ENCODE measurements around the gene SH3D19. TPM values are rescaled to one million over a fixed set of nuclear protein-coding genes. Genes with fewer than 3 reads are reported as not detected.

The SH3D19 gene
- total RNA-seq, 2 donors from 2014 or later, result 94.8 to 143 TPM

DNA sequence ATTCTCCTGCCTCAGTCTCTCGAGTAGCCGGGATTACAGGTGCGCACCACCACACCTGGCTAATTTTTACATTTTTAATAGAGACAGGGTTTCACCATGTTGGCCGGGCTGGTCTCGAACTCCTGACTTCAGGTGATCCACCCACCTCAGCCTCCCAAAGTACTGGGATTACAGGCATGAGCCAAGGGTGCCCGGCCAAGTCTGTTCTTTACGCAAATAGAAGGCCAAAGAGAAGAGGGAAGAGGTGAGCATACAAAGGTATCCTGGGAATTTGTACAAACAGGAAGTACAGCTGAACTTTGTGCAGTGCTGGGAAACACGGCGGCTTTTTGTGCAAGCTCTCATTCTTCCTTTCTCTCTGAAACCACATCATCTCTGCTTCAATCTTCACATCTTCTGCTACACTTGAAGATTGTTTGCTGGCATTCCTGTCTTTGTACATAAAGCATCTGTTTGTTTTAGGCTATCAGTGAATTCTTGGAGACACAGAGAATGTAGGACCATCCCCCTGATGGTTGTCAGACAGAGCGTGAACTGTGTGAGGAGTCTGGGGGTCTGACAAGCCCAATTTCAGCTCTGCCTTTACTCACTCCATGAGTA, 120.4 kb downstream of the SH3D19 start:
- DNase-seq (ENCODE audit: low spot score) (no peak), ATAC-seq (ENCODE audit: insufficient number of reproducible peaks, low FRiP score, low read depth) (no peak)
- no peaks in the 10 kb centered on the region for H3K36me3 ChIP-seq
- TF ChIP-seq, protein P1, sequence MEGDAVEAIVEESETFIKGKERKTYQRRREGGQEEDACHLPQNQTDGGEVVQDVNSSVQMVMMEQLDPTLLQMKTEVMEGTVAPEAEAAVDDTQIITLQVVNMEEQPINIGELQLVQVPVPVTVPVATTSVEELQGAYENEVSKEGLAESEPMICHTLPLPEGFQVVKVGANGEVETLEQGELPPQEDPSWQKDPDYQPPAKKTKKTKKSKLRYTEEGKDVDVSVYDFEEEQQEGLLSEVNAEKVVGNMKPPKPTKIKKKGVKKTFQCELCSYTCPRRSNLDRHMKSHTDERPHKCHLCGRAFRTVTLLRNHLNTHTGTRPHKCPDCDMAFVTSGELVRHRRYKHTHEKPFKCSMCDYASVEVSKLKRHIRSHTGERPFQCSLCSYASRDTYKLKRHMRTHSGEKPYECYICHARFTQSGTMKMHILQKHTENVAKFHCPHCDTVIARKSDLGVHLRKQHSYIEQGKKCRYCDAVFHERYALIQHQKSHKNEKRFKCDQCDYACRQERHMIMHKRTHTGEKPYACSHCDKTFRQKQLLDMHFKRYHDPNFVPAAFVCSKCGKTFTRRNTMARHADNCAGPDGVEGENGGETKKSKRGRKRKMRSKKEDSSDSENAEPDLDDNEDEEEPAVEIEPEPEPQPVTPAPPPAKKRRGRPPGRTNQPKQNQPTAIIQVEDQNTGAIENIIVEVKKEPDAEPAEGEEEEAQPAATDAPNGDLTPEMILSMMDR (IDR thresholded peaks at IDR 0.05), result no peak
- H3K27me3 ChIP-seq (replicated peaks; ENCODE audit: insufficient read depth), result no peaks in the 10 kb centered on the region
- peaks cover 18 to 26% of the 10 kb centered on the region in 2 donors for H3K4me1 ChIP-seq (ENCODE audit: control insufficient read depth in 1 of 2, low read depth in 2 of 2)
- H3K4me3 ChIP-seq, result no peak overlapping the region
- no peak overlapping the region for H3K27ac ChIP-seq
- H3K9me3 ChIP-seq, result no peaks in the 10 kb centered on the region

DNA sequence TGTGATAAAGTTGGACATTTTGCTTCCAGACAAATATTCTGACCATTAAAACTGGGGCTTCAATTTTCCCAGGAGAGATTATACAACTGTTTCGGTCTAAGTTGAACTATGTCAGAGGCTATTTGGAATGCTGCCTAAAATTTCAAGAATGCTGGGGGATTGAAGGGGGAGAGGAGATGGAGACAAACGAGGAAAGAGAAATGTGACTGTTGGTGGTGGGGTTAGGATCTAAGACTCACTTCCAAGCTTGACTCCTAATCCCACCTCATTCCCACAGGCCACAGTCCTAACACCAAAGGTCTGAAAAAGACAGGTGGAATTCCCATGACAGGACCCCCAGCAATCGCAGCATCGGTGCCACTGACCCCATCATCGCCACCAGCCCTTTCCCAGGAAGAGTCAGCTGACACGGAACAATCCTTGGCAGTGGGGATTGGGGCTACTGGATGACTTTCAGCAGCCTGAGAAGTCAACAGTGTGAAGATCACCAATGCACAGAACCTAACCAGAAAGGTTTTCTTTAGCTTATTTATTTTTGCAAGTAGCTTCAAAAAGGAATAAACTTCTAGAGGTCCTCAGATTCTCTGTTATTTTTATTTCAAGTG, 122.5 kb downstream of the SH3D19 start:
- no peak for ATAC-seq (ENCODE audit: insufficient number of reproducible peaks, low FRiP score, low read depth)
- H3K9me3 ChIP-seq, result no peaks in the 10 kb centered on the region
- no peaks in the 10 kb centered on the region for H3K36me3 ChIP-seq
- H3K27me3 ChIP-seq (replicated peaks; ENCODE audit: insufficient read depth), result no peaks in the 10 kb centered on the region
- no peak for DNase-seq (ENCODE audit: low spot score)
- no peak overlapping the region for H3K4me3 ChIP-seq
- peaks cover 24 to 36% of the 10 kb centered on the region in 2 donors for H3K4me1 ChIP-seq (ENCODE audit: control insufficient read depth in 1 of 2, low read depth in 2 of 2)
- peak overlapping the region in 1 of 2 donors; percentile 20 for H3K27ac ChIP-seq
- TF ChIP-seq, protein P1 (IDR thresholded peaks at IDR 0.05), result no peak

DNA sequence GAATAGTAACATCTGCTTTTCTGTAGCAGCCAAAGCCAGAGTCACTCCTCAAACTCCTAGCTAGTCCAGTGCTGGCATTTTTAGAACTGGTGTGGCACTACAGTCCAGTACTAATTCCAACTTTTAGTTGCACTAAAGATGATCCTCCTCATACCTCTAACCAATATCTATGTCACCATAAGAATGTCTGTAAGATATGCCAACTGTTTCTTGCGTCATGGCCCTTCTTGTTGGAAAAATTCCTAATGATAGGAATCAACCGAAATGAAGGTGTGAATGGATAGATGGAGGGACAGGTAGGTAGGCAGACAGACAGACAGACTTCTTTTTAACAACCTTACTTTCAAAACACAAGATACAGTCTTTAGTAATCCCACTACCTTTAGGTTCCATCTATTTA, 123.0 kb downstream of the SH3D19 start:
- no peak for DNase-seq (ENCODE audit: low spot score)
- TF ChIP-seq, protein P1 (IDR thresholded peaks at IDR 0.05), result no peak
- Histone ChIP-seq H3K4me3 (no peak overlapping the region), H3K27ac (peak overlapping the region in 1 of 2 donors; percentile 20), H3K36me3 (no peaks in the 10 kb centered on the region), H3K27me3 (replicated peaks; ENCODE audit: insufficient read depth) (no peaks in the 10 kb centered on the region), H3K9me3 (no peaks in the 10 kb centered on the region), H3K4me1 (ENCODE audit: control insufficient read depth in 1 of 2, low read depth in 2 of 2) (peaks cover 24 to 36% of the 10 kb centered on the region in 2 donors)
- no peak for ATAC-seq (ENCODE audit: insufficient number of reproducible peaks, low FRiP score, low read depth)

DNA sequence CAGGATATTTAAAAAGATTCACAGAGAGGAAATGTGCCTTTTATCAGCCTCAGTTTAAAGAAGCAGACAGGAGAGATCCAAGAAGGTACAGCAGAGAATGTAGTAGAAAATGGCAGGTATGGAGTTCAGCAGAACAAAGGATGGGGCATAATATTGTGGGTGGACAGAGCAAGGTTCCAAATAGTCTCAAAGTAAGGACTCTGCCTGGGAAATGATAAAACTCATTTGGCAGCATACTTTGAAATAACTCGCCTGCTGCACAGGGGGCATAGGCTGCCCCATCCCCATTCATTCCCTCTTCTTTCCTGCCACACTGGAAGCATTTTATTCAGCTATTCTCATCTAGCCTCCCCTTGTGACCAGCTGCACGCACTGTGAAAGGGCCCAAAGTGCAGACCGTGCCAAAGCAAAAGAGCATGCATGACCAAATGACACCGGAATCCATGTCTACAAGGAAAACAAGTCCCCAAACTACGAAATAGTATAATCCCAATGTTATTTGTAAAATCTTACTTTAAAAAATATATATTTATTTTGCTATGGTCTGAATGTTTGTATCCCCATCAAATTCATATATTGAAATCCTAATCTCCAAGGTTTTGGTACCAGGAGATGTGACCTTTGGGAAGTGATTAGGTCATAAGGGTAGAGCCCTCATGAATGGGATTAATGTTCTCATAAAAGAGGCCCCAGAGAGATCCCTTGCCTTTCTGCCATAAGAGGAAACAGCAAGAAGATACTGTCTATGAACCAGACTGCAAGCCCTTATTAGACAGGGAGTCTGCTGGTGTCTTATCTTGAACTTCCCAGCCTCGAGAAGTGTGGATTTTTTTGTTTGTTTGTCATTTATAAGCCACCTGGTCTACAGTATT, 125.8 kb downstream of the SH3D19 start:
- Histone ChIP-seq H3K27me3 (replicated peaks; ENCODE audit: insufficient read depth) (no peaks in the 10 kb centered on the region), H3K27ac (no peak overlapping the region), H3K36me3 (no peaks in the 10 kb centered on the region), H3K4me1 (ENCODE audit: control insufficient read depth in 1 of 2, low read depth in 2 of 2) (peaks cover 23 to 34% of the 10 kb centered on the region in 2 donors), H3K4me3 (no peak overlapping the region), H3K9me3 (no peaks in the 10 kb centered on the region)
- DNase-seq (ENCODE audit: low spot score) (no peak), ATAC-seq (ENCODE audit: insufficient number of reproducible peaks, low FRiP score, low read depth) (no peak)
- TF ChIP-seq, protein P1 (IDR thresholded peaks at IDR 0.05), result no peak

DNA sequence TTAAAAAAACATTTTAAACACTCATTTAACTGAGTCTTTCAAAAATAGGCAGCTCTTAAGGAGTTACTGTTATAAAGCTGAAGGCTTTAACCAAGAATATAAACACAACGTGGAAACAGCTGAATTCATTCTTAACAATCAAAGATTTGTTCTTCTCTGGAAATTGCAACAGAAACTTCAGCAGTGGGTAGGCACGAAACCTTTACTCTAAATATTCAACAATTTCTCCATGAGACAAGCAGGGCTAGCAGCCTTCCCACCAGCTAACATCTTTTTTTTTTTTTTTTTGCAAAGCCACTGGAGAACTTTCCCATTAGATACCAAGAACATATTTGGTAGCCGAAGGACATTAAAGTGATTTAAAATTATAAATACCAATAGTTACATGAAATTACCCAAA, 126.7 kb downstream of the SH3D19 start:
- no peaks in the 10 kb centered on the region for H3K9me3 ChIP-seq
- no peak for ATAC-seq (ENCODE audit: insufficient number of reproducible peaks, low FRiP score, low read depth)

More for the DNA sequence above, 126.7 kb downstream of the SH3D19 start:
- DNase-seq (ENCODE audit: low spot score), result no peak
- TF ChIP-seq, protein P1 (IDR thresholded peaks at IDR 0.05), result no peak
- Histone ChIP-seq H3K27me3 (replicated peaks; ENCODE audit: insufficient read depth) (no peaks in the 10 kb centered on the region), H3K4me3 (no peak overlapping the region), H3K4me1 (ENCODE audit: control insufficient read depth in 1 of 2, low read depth in 2 of 2) (peaks cover 20 to 34% of the 10 kb centered on the region in 2 donors), H3K36me3 (no peaks in the 10 kb centered on the region), H3K27ac (no peak overlapping the region)

Data from thoracic aorta (tissue), 2 donors.